HEK293 (cell line): Measurements from ENCODE around the gene FSTL4.

Source experiments
- CTCF ChIA-PET: fragments of 350-600 bp; formaldehyde crosslinking; extraction: SDS; loops from one replicate; lab custom pipeline; 2021; ENCODE audit warnings: antibody characterized with exemption; lab: Yijun Ruan, JAX
- POLR2A ChIA-PET: fragments of 300-600 bp; formaldehyde crosslinking; extraction: SDS; loops from one replicate; lab custom pipeline; 2020; ENCODE audit warnings: antibody characterized with exemption, inconsistent platforms; lab: Yijun Ruan, JAX
- H3K27ac ChIP-seq: fragments of 200-500 bp; sonication (Bioruptor generic); 2 replicates; pipeline ENCODE4 v1.5.1; 2014; ENCODE audit warnings: low read depth, low read length, control low read depth, inconsistent platforms; ENCODE audit errors: extremely low read depth
- H3K36me3 ChIP-seq, 2 experiments: fragments of 200-500 bp in 1 of 2; sonication (Bioruptor generic) in 1 of 2; 1 replicate in 1 of 2; 2 replicates in 1 of 2; pipeline ENCODE4 v1.5.1; 2014 to 2017; ENCODE audit warnings: inconsistent platforms in 2 of 2, low read length in 2 of 2; ENCODE audit not compliant: control insufficient read depth in 2 of 2, insufficient read depth in 1 of 2
- H3K4me1 ChIP-seq: fragments of 200-500 bp; sonication (Bioruptor generic); 2 replicates; pipeline ENCODE4 v1.5.1; 2014; ENCODE audit warnings: mild to moderate bottlenecking, low read length, inconsistent platforms; ENCODE audit not compliant: control insufficient read depth, insufficient read depth
- H3K4me3 ChIP-seq: 2 replicates; pipeline ENCODE4 v1.5.1; 2011; ENCODE audit warnings: low read depth, mild to moderate bottlenecking, control low read depth, low read length, moderate library complexity
- H3K9me3 ChIP-seq: fragments of 200-500 bp; sonication (Bioruptor generic); 2 replicates; pipeline ENCODE4 v1.5.1; 2014; ENCODE audit warnings: low read depth, low read length, inconsistent platforms; ENCODE audit not compliant: control insufficient read depth, insufficient read depth
- BCL11A ChIP-seq: fragments of 450-650 bp; formaldehyde crosslinking; IDR thresholded peaks from 2 replicates; pipeline ENCODE4 v1.5.1; 2016; ENCODE audit warnings: low read depth, missing biosample characterization, missing genetic modification characterization
- GLI2 ChIP-seq: fragments of 450-650 bp; formaldehyde crosslinking; IDR thresholded peaks from 2 replicates; pipeline ENCODE4; 2017; ENCODE audit warnings: missing biosample characterization, missing genetic modification characterization, low read depth, borderline replicate concordance
- MYNN ChIP-seq: fragments of 450-650 bp; formaldehyde crosslinking; IDR thresholded peaks from 2 replicates; pipeline ENCODE4 v1.5.1; 2016; ENCODE audit warnings: missing biosample characterization, missing genetic modification characterization, borderline replicate concordance
- SCRT2 ChIP-seq: fragments of 450-650 bp; formaldehyde crosslinking; IDR thresholded peaks from 2 replicates; pipeline ENCODE4 v1.5.1; 2016; ENCODE audit warnings: missing biosample characterization, missing genetic modification characterization
- ZNF155 ChIP-seq: fragments of 450-650 bp; formaldehyde crosslinking; IDR thresholded peaks from 2 replicates; pipeline ENCODE4 v1.5.1; 2016; ENCODE audit warnings: missing biosample characterization, missing genetic modification characterization
- ZNF221 ChIP-seq: fragments of 450-650 bp; formaldehyde crosslinking; IDR thresholded peaks from 2 replicates; pipeline ENCODE4 v1.5.1; 2017; ENCODE audit warnings: missing biosample characterization, missing genetic modification characterization, borderline replicate concordance
- ZNF274 ChIP-seq, 2 experiments: fragments of 200-500 bp in 1 of 2; fragments of 450-650 bp in 1 of 2; sonication (Bioruptor generic) in 1 of 2; formaldehyde crosslinking in 1 of 2; IDR thresholded peaks; 2 replicates each; pipeline versions ENCODE4 v1.5.1 to v1.6.1; 2014 to 2016; ENCODE audit warnings: borderline replicate concordance in 1 of 2, inconsistent platforms in 1 of 2, low read length in 1 of 2, missing biosample characterization in 1 of 2, missing genetic modification characterization in 1 of 2
- ZNF335 ChIP-seq: fragments of 450-650 bp; formaldehyde crosslinking; conservative IDR thresholded peaks from 2 replicates; pipeline ENCODE4 v1.5.1; 2016; ENCODE audit warnings: missing biosample characterization, missing genetic modification characterization
- ZNF391 ChIP-seq: fragments of 450-650 bp; formaldehyde crosslinking; IDR thresholded peaks from 2 replicates; pipeline ENCODE4 v1.5.1; 2016; ENCODE audit warnings: low read depth, missing biosample characterization, missing genetic modification characterization, borderline replicate concordance
- ZNF473 ChIP-seq: fragments of 450-650 bp; formaldehyde crosslinking; IDR thresholded peaks from 2 replicates; pipeline ENCODE4 v1.5.1; 2017; ENCODE audit warnings: missing biosample characterization, missing genetic modification characterization
- ZNF48 ChIP-seq: fragments of 450-650 bp; formaldehyde crosslinking; IDR thresholded peaks from 2 replicates; pipeline ENCODE4 v1.5.1; 2016; ENCODE audit warnings: missing biosample characterization, missing genetic modification characterization
- ZNF660 ChIP-seq: fragments of 450-650 bp; IDR thresholded peaks from 2 replicates; pipeline ENCODE4 v1.5.1; 2018; ENCODE audit warnings: missing biosample characterization, mild to moderate bottlenecking, missing genetic modification characterization
- ZNF707 ChIP-seq: fragments of 450-650 bp; formaldehyde crosslinking; IDR thresholded peaks from 2 replicates; pipeline ENCODE4 v1.5.1; 2016; ENCODE audit warnings: missing biosample characterization, missing genetic modification characterization
- ZXDB ChIP-seq: fragments of 450-650 bp; formaldehyde crosslinking; IDR thresholded peaks from 2 replicates; pipeline ENCODE4 v1.5.1; 2016; ENCODE audit warnings: missing biosample characterization, missing genetic modification characterization
- TF ChIP-seq, protein P1 (sequence below): fragments of 450-650 bp; formaldehyde crosslinking; IDR thresholded peaks from 2 replicates; pipeline ENCODE4 v1.5.1; 2017; ENCODE audit warnings: missing biosample characterization, missing genetic modification characterization
- TF ChIP-seq, protein P2 (sequence below): fragments of 450-650 bp; formaldehyde crosslinking; IDR thresholded peaks from 2 replicates; pipeline ENCODE4 v1.5.1; 2017; ENCODE audit warnings: missing biosample characterization, mild to moderate bottlenecking, missing genetic modification characterization, moderate library complexity
- TF ChIP-seq, protein P3 (sequence below): fragments of 450-650 bp; formaldehyde crosslinking; optimal IDR thresholded peaks from 2 replicates; pipeline ENCODE3; 2016; ENCODE audit warnings: missing biosample characterization, mild to moderate bottlenecking, missing genetic modification characterization
- TF ChIP-seq, protein P4 (sequence below): fragments of 450-650 bp; formaldehyde crosslinking; IDR thresholded peaks from 2 replicates; pipeline ENCODE4; 2016; ENCODE audit warnings: missing biosample characterization, missing genetic modification characterization

The FSTL4 gene

DNA sequence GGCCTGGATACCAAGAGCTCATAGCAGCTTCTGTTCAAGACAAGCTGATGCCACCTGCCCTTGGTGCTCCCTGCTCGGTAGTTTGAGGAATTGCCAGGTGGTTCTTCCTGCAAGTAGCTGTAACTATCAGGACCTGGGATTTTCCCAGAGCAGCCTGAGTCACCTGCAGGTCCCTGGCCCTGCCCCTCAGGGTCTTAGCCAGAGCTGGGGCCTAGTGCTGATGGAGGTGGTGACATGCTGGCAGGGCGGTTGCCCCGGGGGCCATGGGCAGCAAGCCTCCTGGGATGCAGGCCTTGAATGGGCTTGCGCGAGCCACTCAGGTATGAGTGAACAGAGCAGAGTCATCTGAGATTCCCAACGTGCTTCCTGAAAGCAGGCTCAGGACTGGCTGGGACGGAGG is 298.3 kb downstream of the FSTL4 start:
- H3K9me3 ChIP-seq, result no peaks in the 10 kb centered on the region
- H3K27ac ChIP-seq, result no peak overlapping the region
- CTCF ChIA-PET, result interaction anchor here (1.1 kb wide), 1 partner anchor 109 kb away, joined by 3 read pairs; no protein-coding TSS in a partner anchor
- H3K36me3 ChIP-seq, result no peaks in the 10 kb centered on the region
- H3K4me1 ChIP-seq, result no peaks in the 10 kb centered on the region
- no peak overlapping the region for H3K4me3 ChIP-seq
- TF ChIP-seq MYNN (tag by site-specific recombination), result no peak
- no peak for TF ChIP-seq GLI2 (tag by site-specific recombination)
- no peak for TF ChIP-seq ZNF335 (tag by site-specific recombination)
- no peak for TF ChIP-seq ZNF660 (tag by site-specific recombination)
- TF ChIP-seq, protein P1, sequence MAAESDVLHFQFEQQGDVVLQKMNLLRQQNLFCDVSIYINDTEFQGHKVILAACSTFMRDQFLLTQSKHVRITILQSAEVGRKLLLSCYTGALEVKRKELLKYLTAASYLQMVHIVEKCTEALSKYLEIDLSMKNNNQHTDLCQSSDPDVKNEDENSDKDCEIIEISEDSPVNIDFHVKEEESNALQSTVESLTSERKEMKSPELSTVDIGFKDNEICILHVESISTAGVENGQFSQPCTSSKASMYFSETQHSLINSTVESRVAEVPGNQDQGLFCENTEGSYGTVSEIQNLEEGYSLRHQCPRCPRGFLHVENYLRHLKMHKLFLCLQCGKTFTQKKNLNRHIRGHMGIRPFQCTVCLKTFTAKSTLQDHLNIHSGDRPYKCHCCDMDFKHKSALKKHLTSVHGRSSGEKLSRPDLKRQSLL (tag by site-specific recombination), result no peak
- no peak for TF ChIP-seq ZNF391 (tag by site-specific recombination)
- no peak for TF ChIP-seq ZNF221
- TF ChIP-seq ZNF48 (tag by site-specific recombination), result no peak
- TF ChIP-seq, protein P2, sequence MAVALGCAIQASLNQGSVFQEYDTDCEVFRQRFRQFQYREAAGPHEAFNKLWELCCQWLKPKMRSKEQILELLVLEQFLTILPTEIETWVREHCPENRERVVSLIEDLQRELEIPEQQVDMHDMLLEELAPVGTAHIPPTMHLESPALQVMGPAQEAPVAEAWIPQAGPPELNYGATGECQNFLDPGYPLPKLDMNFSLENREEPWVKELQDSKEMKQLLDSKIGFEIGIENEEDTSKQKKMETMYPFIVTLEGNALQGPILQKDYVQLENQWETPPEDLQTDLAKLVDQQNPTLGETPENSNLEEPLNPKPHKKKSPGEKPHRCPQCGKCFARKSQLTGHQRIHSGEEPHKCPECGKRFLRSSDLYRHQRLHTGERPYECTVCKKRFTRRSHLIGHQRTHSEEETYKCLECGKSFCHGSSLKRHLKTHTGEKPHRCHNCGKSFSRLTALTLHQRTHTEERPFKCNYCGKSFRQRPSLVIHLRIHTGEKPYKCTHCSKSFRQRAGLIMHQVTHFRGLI (tag by site-specific recombination), result no peak
- no peak for TF ChIP-seq ZNF155 (tag by site-specific recombination)
- TF ChIP-seq, protein P3, sequence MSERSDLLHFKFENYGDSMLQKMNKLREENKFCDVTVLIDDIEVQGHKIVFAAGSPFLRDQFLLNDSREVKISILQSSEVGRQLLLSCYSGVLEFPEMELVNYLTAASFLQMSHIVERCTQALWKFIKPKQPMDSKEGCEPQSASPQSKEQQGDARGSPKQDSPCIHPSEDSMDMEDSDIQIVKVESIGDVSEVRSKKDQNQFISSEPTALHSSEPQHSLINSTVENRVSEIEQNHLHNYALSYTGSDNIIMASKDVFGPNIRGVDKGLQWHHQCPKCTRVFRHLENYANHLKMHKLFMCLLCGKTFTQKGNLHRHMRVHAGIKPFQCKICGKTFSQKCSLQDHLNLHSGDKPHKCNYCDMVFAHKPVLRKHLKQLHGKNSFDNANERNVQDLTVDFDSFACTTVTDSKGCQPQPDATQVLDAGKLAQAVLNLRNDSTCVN (tag by site-specific recombination), result no peak
- TF ChIP-seq ZNF274 (IDR thresholded peaks at IDR 0.05; ENCODE audit: low read length), result no peak
- no peak for TF ChIP-seq ZNF274 (tag by site-specific recombination; IDR thresholded peaks at IDR 0.05; ENCODE audit: borderline replicate concordance)
- TF ChIP-seq, protein P4, sequence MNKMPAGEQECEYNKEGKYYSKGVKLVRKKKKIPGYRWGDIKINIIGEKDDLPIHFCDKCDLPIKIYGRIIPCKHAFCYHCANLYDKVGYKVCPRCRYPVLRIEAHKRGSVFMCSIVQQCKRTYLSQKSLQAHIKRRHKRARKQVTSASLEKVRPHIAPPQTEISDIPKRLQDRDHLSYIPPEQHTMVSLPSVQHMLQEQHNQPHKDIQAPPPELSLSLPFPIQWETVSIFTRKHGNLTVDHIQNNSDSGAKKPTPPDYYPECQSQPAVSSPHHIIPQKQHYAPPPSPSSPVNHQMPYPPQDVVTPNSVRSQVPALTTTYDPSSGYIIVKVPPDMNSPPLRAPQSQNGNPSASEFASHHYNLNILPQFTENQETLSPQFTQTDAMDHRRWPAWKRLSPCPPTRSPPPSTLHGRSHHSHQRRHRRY (tag by site-specific recombination), result no peak
- TF ChIP-seq ZXDB, result no peak
- no peak for TF ChIP-seq ZNF473 (tag by site-specific recombination)
- POLR2A ChIA-PET, result no interaction called here

DNA sequence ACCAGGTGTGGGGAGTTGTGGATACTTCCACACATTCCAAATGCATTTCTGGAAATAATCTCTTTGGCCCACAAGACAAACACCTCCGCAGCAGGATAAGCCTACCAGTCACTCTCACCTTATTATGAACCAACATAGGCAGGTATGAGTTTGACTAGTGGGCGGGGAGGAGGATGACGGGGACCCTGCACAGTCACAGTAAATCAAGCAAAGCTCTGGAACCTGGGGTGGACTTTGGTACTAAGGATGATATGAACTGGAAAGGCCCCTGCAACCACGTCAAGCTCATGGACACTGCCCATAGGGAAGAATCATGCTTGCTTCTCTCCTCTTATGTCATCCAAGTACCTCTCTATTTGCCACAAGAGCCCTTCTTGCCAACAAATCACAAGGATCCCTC is 301.2 kb downstream of the FSTL4 start:
- Histone ChIP-seq H3K4me1 (no peaks in the 10 kb centered on the region), H3K36me3 (no peaks in the 10 kb centered on the region), H3K27ac (no peak overlapping the region), H3K9me3 (no peaks in the 10 kb centered on the region), H3K4me3 (no peak overlapping the region)
- CTCF ChIA-PET, result no interaction called here
- POLR2A ChIA-PET, result no interaction called here
- TF ChIP-seq ZNF155 (tag by site-specific recombination) (no peak), ZNF707 (tag by site-specific recombination) (no peak), SCRT2 (tag by site-specific recombination) (no peak), BCL11A (no peak)
